ENCODE results near the gene MLLT3. TPM values are rescaled to one million over a fixed set of nuclear protein-coding genes. Genes with fewer than 3 reads are reported as not detected.
"Not testable (repeated sequence)": the region's sequence is repeated elsewhere in the genome, so short reads cannot be mapped to it uniquely, and the experiment has no call there.

The MLLT3 gene
- total RNA-seq, 2 donors from 2014 or later = 37.2 to 47.1 TPM

- DNase-seq (no peak), ATAC-seq (no peak)
- no peaks in the 10 kb centered on the region for H3K36me3 Mint-ChIP-seq (ENCODE audit: low read depth)
- H3K4me3 Mint-ChIP-seq = no peak overlapping the region
- no peaks in the 10 kb centered on the region for H3K9me3 ChIP-seq (ENCODE audit: control insufficient read depth, low read length, poor library complexity, severe bottlenecking)
- H3K27ac Mint-ChIP-seq = peak overlapping the region; percentile 39
- H3K4me1 Mint-ChIP-seq = peaks cover 25% of the 10 kb centered on the region
- no peaks in the 10 kb centered on the region for H3K27me3 Mint-ChIP-seq
These were observed 21.0 kb downstream of the MLLT3 start for GRCh38 chr9:20601292-20601691.

- H3K27me3 Mint-ChIP-seq = no peaks in the 10 kb centered on the region
- H3K36me3 Mint-ChIP-seq (ENCODE audit: low read depth) = no peaks in the 10 kb centered on the region
- H3K27ac Mint-ChIP-seq = no peak overlapping the region
- no peak for ATAC-seq
- DNase-seq = no peak
- H3K4me3 Mint-ChIP-seq = no peak overlapping the region
- no peaks in the 10 kb centered on the region for H3K9me3 ChIP-seq (ENCODE audit: control insufficient read depth, low read length, poor library complexity, severe bottlenecking)
- H3K4me1 Mint-ChIP-seq = peaks cover 35% of the 10 kb centered on the region
These were observed 23.1 kb downstream of the MLLT3 start for GRCh38 chr9:20599195-20599594.

GRCh38 chr9:20598367-20598766, 23.9 kb downstream of the MLLT3 start:
- H3K36me3 Mint-ChIP-seq (ENCODE audit: low read depth) = no peaks in the 10 kb centered on the region
- H3K4me1 Mint-ChIP-seq = peaks cover 38% of the 10 kb centered on the region
- no peak for ATAC-seq
- H3K4me3 Mint-ChIP-seq = no peak overlapping the region
- DNase-seq = no peak
- no peaks in the 10 kb centered on the region for H3K9me3 ChIP-seq (ENCODE audit: control insufficient read depth, low read length, poor library complexity, severe bottlenecking)
- no peak overlapping the region for H3K27ac Mint-ChIP-seq
- no peaks in the 10 kb centered on the region for H3K27me3 Mint-ChIP-seq

DNA sequence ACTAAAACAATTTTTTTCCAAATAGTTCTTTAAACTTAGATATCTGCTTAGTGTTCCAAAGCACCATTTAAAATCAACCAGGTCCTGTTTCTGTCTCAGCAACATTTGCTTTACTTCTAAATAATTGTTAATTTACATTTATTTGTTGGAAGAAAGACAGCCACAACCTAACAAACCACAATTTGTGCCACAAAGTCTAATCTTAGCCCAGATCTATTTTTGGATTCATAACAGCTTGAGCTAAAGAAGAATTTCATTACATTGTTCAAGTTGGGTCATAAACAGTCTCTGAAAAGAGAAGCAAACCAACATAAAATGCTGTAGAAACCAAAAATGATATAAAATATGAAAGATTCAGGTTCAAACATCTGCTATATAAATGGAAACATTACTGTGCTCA, 24.4 kb downstream of the MLLT3 start:
- ATAC-seq = no peak
- H3K36me3 Mint-ChIP-seq (ENCODE audit: low read depth) = no peaks in the 10 kb centered on the region
- H3K9me3 ChIP-seq (ENCODE audit: control insufficient read depth, low read length, poor library complexity, severe bottlenecking) = no peaks in the 10 kb centered on the region
- H3K27me3 Mint-ChIP-seq = no peaks in the 10 kb centered on the region
- H3K27ac Mint-ChIP-seq = no peak overlapping the region
- no peak overlapping the region for H3K4me3 Mint-ChIP-seq
- no peak for DNase-seq
- peaks cover 38% of the 10 kb centered on the region for H3K4me1 Mint-ChIP-seq

DNA sequence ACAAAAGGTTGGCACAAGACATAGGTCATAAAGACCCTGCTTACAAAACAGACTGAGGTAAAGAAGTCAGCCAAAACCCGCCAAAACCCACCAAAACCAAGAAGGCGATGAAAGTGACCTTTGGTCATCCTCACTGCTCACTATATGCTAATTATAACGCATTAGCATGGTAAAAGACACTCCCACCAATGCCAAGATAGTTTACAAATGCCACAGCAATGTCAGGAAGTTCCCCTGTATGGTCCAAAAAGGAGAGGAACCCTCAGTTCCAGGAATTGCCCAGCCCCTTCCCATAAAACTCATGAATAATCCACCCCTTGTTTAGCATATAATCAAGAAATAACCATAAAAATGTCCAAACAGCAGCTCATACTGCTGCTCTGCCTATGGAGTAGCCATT, 27.7 kb downstream of the MLLT3 start:
- Mint-ChIP-seq H3K4me3 (no peak overlapping the region), H3K27ac (no peak overlapping the region), H3K27me3 (no peaks in the 10 kb centered on the region), H3K4me1 (peaks cover 31% of the 10 kb centered on the region), H3K36me3 (ENCODE audit: low read depth) (no peaks in the 10 kb centered on the region)
- ATAC-seq (no peak), DNase-seq (no peak)
- H3K9me3 ChIP-seq (ENCODE audit: control insufficient read depth, low read length, poor library complexity, severe bottlenecking) = no peaks in the 10 kb centered on the region

GRCh38 chr9:20593537-20593936, 28.8 kb downstream of the MLLT3 start:
- peaks cover 26% of the 10 kb centered on the region for H3K4me1 Mint-ChIP-seq
- no peak overlapping the region for H3K4me3 Mint-ChIP-seq
- no peaks in the 10 kb centered on the region for H3K36me3 Mint-ChIP-seq (ENCODE audit: low read depth)
- H3K27me3 Mint-ChIP-seq = no peaks in the 10 kb centered on the region
- ATAC-seq (no peak), DNase-seq (no peak)
- no peak overlapping the region for H3K27ac Mint-ChIP-seq
- no peaks in the 10 kb centered on the region for H3K9me3 ChIP-seq (ENCODE audit: control insufficient read depth, low read length, poor library complexity, severe bottlenecking)

- DNase-seq (no peak), ATAC-seq (no peak)
- Mint-ChIP-seq H3K4me1 (peaks cover 22% of the 10 kb centered on the region), H3K27me3 (no peaks in the 10 kb centered on the region), H3K36me3 (ENCODE audit: low read depth) (no peaks in the 10 kb centered on the region), H3K4me3 (no peak overlapping the region), H3K27ac (no peak overlapping the region)
- H3K9me3 ChIP-seq (ENCODE audit: control insufficient read depth, low read length, poor library complexity, severe bottlenecking) = no peaks in the 10 kb centered on the region
These were observed 29.2 kb downstream of the MLLT3 start for GRCh38 chr9:20593105-20593504.

DNA sequence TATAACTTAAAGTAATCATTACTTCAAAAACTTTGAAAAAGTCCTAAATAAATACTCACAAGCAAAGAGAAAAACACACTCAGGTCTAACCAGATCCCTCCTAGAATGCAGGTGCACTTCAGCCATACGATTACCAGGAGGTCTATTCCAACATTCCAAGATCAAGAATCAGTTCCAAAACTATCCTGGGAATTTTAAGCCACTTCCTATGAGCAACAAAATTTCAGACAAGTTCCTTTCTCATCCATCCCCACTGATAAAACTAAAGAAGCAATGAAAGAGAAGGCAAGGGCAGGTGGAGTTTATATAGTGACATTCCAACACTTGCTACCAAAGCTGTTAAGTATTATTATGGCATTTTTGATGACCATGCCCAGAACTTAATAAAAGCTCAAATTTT, 29.6 kb downstream of the MLLT3 start:
- H3K4me3 Mint-ChIP-seq = no peak overlapping the region
- H3K27me3 Mint-ChIP-seq = no peaks in the 10 kb centered on the region
- no peaks in the 10 kb centered on the region for H3K9me3 ChIP-seq (ENCODE audit: control insufficient read depth, low read length, poor library complexity, severe bottlenecking)
- ATAC-seq (no peak), DNase-seq (no peak)
- H3K27ac Mint-ChIP-seq = no peak overlapping the region
- peaks cover 21% of the 10 kb centered on the region for H3K4me1 Mint-ChIP-seq
- H3K36me3 Mint-ChIP-seq (ENCODE audit: low read depth) = no peaks in the 10 kb centered on the region

- Mint-ChIP-seq H3K4me1 (peaks cover 21% of the 10 kb centered on the region), H3K4me3 (no peak overlapping the region), H3K27me3 (no peaks in the 10 kb centered on the region), H3K36me3 (ENCODE audit: low read depth) (no peaks in the 10 kb centered on the region), H3K27ac (no peak overlapping the region)
- no peaks in the 10 kb centered on the region for H3K9me3 ChIP-seq (ENCODE audit: control insufficient read depth, low read length, poor library complexity, severe bottlenecking)
- DNase-seq = no peak
- ATAC-seq = no peak
These were observed 31.1 kb downstream of the MLLT3 start for GRCh38 chr9:20591223-20591622.

GRCh38 chr9:20584968-20585643, 37.2 kb downstream of the MLLT3 start:
- H3K4me1 Mint-ChIP-seq = peaks cover 40% of the 10 kb centered on the region
- no peak overlapping the region for H3K27ac Mint-ChIP-seq
- no peak overlapping the region for H3K4me3 Mint-ChIP-seq
- H3K27me3 Mint-ChIP-seq = no peaks in the 10 kb centered on the region
- H3K9me3 ChIP-seq (ENCODE audit: control insufficient read depth, low read length, poor library complexity, severe bottlenecking) = no peaks in the 10 kb centered on the region
- no peak for ATAC-seq
- peaks cover 2% of the 10 kb centered on the region for H3K36me3 Mint-ChIP-seq (ENCODE audit: low read depth)
- DNase-seq = no peak

- not testable (repeated sequence) for H3K36me3 Mint-ChIP-seq (ENCODE audit: low read depth); H3K9me3 ChIP-seq (ENCODE audit: control insufficient read depth, low read length, poor library complexity, severe bottlenecking); ATAC-seq; H3K4me3 Mint-ChIP-seq; DNase-seq; H3K27me3 Mint-ChIP-seq
- Mint-ChIP-seq H3K4me1 (peaks cover 47% of the 10 kb centered on the region), H3K27ac (peak overlapping the region; percentile 4)
These were observed 39.2 kb downstream of the MLLT3 start for GRCh38 chr9:20583088-20583487.

GRCh38 chr9:20582150-20582549, 40.1 kb downstream of the MLLT3 start:
- Mint-ChIP-seq H3K27me3 (no peaks in the 10 kb centered on the region), H3K36me3 (ENCODE audit: low read depth) (peaks cover 7% of the 10 kb centered on the region), H3K4me3 (no peak overlapping the region), H3K27ac (peak overlapping the region; percentile 4), H3K4me1 (peaks cover 50% of the 10 kb centered on the region)
- ATAC-seq = no peak
- no peaks in the 10 kb centered on the region for H3K9me3 ChIP-seq (ENCODE audit: control insufficient read depth, low read length, poor library complexity, severe bottlenecking)
- DNase-seq = no peak

- no peaks in the 10 kb centered on the region for H3K9me3 ChIP-seq (ENCODE audit: control insufficient read depth, low read length, poor library complexity, severe bottlenecking)
- H3K27ac Mint-ChIP-seq = peak overlapping the region; percentile 67
- ATAC-seq (no peak), DNase-seq (no peak)
- peaks cover 7% of the 10 kb centered on the region for H3K36me3 Mint-ChIP-seq (ENCODE audit: low read depth)
- H3K4me1 Mint-ChIP-seq = peaks cover 45% of the 10 kb centered on the region
- H3K27me3 Mint-ChIP-seq = no peaks in the 10 kb centered on the region
- H3K4me3 Mint-ChIP-seq = no peak overlapping the region
These were observed 41.6 kb downstream of the MLLT3 start for GRCh38 chr9:20580673-20581072.

DNA sequence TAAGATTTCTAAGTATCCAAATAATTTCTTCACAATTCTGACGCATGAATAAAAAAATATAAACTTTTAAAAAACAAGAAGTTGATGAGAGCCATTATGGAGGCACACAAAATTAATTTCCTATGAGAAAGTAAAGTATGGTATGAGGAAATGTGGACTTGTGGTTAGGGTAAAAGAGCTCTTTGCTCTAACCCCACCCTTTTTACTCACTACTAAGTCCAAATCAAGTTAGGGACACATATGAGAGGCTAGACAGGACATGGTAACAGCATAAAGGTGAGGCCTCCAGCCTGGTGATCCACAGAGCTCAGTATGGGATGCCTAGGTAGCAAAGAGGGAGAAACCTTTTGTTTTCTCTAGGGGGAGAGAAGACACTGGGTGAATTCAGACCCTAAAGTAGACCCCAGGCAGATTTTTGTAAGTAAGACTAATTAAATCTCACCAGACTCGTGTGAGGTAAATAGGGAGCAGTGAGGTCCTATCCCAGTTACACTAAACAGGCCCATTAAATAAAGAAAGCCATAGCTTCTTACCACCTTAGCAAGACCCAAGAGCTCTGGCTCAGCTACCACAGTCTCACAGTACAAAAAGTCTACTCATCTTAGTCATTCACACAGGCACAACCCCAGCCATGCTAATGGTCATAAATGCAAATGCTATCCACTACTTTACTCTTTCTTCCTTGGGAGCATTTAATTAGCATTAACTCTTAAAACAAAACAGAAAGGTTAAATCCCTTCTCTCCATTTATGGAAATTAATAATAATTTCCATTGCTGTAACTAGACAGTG, 42.6 kb downstream of the MLLT3 start:
- no peaks in the 10 kb centered on the region for H3K9me3 ChIP-seq (ENCODE audit: control insufficient read depth, low read length, poor library complexity, severe bottlenecking)
- no peak overlapping the region for H3K27ac Mint-ChIP-seq
- peaks cover 43% of the 10 kb centered on the region for H3K4me1 Mint-ChIP-seq
- H3K27me3 Mint-ChIP-seq = no peaks in the 10 kb centered on the region
- DNase-seq (no peak), ATAC-seq (no peak)
- no peak overlapping the region for H3K4me3 Mint-ChIP-seq
- peaks cover 7% of the 10 kb centered on the region for H3K36me3 Mint-ChIP-seq (ENCODE audit: low read depth)
